HEK293 (cell line): ENCODE measurements around the gene SLC34A3.

Experiments
- CTCF ChIA-PET: fragments of 350-600 bp; formaldehyde crosslinking; extraction: SDS; loops from one replicate; lab custom pipeline; 2021; ENCODE audit warnings: antibody characterized with exemption; lab: Yijun Ruan, JAX
- POLR2A ChIA-PET: fragments of 300-600 bp; formaldehyde crosslinking; extraction: SDS; loops from one replicate; lab custom pipeline; 2020; ENCODE audit warnings: antibody characterized with exemption, inconsistent platforms; lab: Yijun Ruan, JAX
- H3K27ac ChIP-seq: fragments of 200-500 bp; sonication (Bioruptor generic); 2 replicates; pipeline ENCODE4 v1.5.1; 2014; ENCODE audit warnings: low read depth, low read length, control low read depth, inconsistent platforms; ENCODE audit errors: extremely low read depth
- H3K36me3 ChIP-seq, 2 experiments: fragments of 200-500 bp in 1 of 2; sonication (Bioruptor generic) in 1 of 2; 1 replicate in 1 of 2; 2 replicates in 1 of 2; pipeline ENCODE4 v1.5.1; 2014 to 2017; ENCODE audit warnings: inconsistent platforms in 2 of 2, low read length in 2 of 2; ENCODE audit not compliant: control insufficient read depth in 2 of 2, insufficient read depth in 1 of 2
- H3K4me1 ChIP-seq: fragments of 200-500 bp; sonication (Bioruptor generic); 2 replicates; pipeline ENCODE4 v1.5.1; 2014; ENCODE audit warnings: mild to moderate bottlenecking, low read length, inconsistent platforms; ENCODE audit not compliant: control insufficient read depth, insufficient read depth
- H3K4me3 ChIP-seq: 2 replicates; pipeline ENCODE4 v1.5.1; 2011; ENCODE audit warnings: low read depth, mild to moderate bottlenecking, control low read depth, low read length, moderate library complexity
- H3K9me3 ChIP-seq: fragments of 200-500 bp; sonication (Bioruptor generic); 2 replicates; pipeline ENCODE4 v1.5.1; 2014; ENCODE audit warnings: low read depth, low read length, inconsistent platforms; ENCODE audit not compliant: control insufficient read depth, insufficient read depth
- AEBP2 ChIP-seq: fragments of 450-650 bp; formaldehyde crosslinking; IDR thresholded peaks from 2 replicates; pipeline ENCODE4 v1.5.1; 2016; ENCODE audit warnings: missing biosample characterization, missing genetic modification characterization, borderline replicate concordance
- KLF9 ChIP-seq: fragments of 450-650 bp; formaldehyde crosslinking; IDR thresholded peaks from 2 replicates; pipeline ENCODE4 v1.5.1; 2016; ENCODE audit warnings: missing biosample characterization, missing genetic modification characterization, low read depth
- MZF1 ChIP-seq: fragments of 450-650 bp; formaldehyde crosslinking; IDR thresholded peaks from 2 replicates; pipeline ENCODE4 v1.5.1; 2017; ENCODE audit warnings: missing biosample characterization, missing genetic modification characterization, borderline replicate concordance
- PRDM4 ChIP-seq: fragments of 450-650 bp; formaldehyde crosslinking; IDR thresholded peaks from 2 replicates; pipeline ENCODE4 v1.5.1; 2017; ENCODE audit warnings: missing biosample characterization, missing genetic modification characterization
- SCRT2 ChIP-seq: fragments of 450-650 bp; formaldehyde crosslinking; IDR thresholded peaks from 2 replicates; pipeline ENCODE4 v1.5.1; 2016; ENCODE audit warnings: missing biosample characterization, missing genetic modification characterization
- SETDB1 ChIP-seq: IDR thresholded peaks from one replicate; pipeline ENCODE4 v1.6.1; 2017; ENCODE audit warnings: mild to moderate bottlenecking, low read length, moderate library complexity, mixed read lengths; ENCODE audit not compliant: insufficient read length
- SP7 ChIP-seq: fragments of 450-650 bp; formaldehyde crosslinking; IDR thresholded peaks from 2 replicates; pipeline ENCODE4 v1.5.1; 2016; ENCODE audit warnings: missing biosample characterization, missing genetic modification characterization
- ZIC2 ChIP-seq: fragments of 450-650 bp; formaldehyde crosslinking; IDR thresholded peaks from 2 replicates; pipeline ENCODE4 v1.5.1; 2016; ENCODE audit warnings: missing biosample characterization, missing genetic modification characterization
- ZNF114 ChIP-seq: fragments of 450-650 bp; formaldehyde crosslinking; IDR thresholded peaks from 2 replicates; pipeline ENCODE4 v1.5.0; 2017; ENCODE audit warnings: missing biosample characterization, missing genetic modification characterization
- ZNF169 ChIP-seq: fragments of 450-650 bp; formaldehyde crosslinking; IDR thresholded peaks from 2 replicates; pipeline ENCODE4 v1.5.1; 2016; ENCODE audit warnings: missing biosample characterization, missing genetic modification characterization
- ZNF18 ChIP-seq: fragments of 450-650 bp; formaldehyde crosslinking; IDR thresholded peaks from 2 replicates; pipeline ENCODE4 v1.5.1; 2016; ENCODE audit warnings: missing biosample characterization, missing genetic modification characterization
- ZNF202 ChIP-seq: fragments of 450-650 bp; formaldehyde crosslinking; IDR thresholded peaks from 2 replicates; pipeline ENCODE4 v1.5.1; 2016; ENCODE audit warnings: missing biosample characterization, missing genetic modification characterization, borderline replicate concordance
- ZNF211 ChIP-seq: fragments of 450-650 bp; formaldehyde crosslinking; IDR thresholded peaks from 2 replicates; pipeline ENCODE4 v1.5.1; 2016; ENCODE audit warnings: low read depth, missing biosample characterization, missing genetic modification characterization
- ZNF223 ChIP-seq: fragments of 450-650 bp; formaldehyde crosslinking; IDR thresholded peaks from 2 replicates; pipeline ENCODE4 v1.5.1; 2016; ENCODE audit warnings: missing biosample characterization, missing genetic modification characterization
- ZNF26 ChIP-seq: fragments of 450-650 bp; formaldehyde crosslinking; IDR thresholded peaks from 2 replicates; pipeline ENCODE4 v1.5.1; 2016; ENCODE audit warnings: missing biosample characterization, missing genetic modification characterization
- ZNF341 ChIP-seq: fragments of 450-650 bp; formaldehyde crosslinking; IDR thresholded peaks from 2 replicates; pipeline ENCODE4; 2016; ENCODE audit warnings: low read depth, missing biosample characterization, missing genetic modification characterization
- ZNF48 ChIP-seq: fragments of 450-650 bp; formaldehyde crosslinking; IDR thresholded peaks from 2 replicates; pipeline ENCODE4 v1.5.1; 2016; ENCODE audit warnings: missing biosample characterization, missing genetic modification characterization
- ZNF530 ChIP-seq: fragments of 450-650 bp; formaldehyde crosslinking; IDR thresholded peaks from 2 replicates; pipeline ENCODE4 v1.5.1; 2016; ENCODE audit warnings: low read depth, missing biosample characterization, missing genetic modification characterization
- ZNF600 ChIP-seq: fragments of 450-650 bp; formaldehyde crosslinking; IDR thresholded peaks from 2 replicates; pipeline ENCODE4 v1.5.1; 2016; ENCODE audit warnings: missing biosample characterization, missing genetic modification characterization

Gene SLC34A3

GRCh38 chr9:137278061-137278701 lies 47.5 kb downstream of the SLC34A3 start (continued):
- TF ChIP-seq MZF1 (tag by site-specific recombination) (no peak), ZNF530 (tag by site-specific recombination) (no peak), SETDB1 (no peak)
- TF ChIP-seq, all 188 proteins: peak for 0

- peaks cover 0 to 8% of the 10 kb centered on the region in 2 experiments; a peak in 1 of 3 replicates for H3K36me3 ChIP-seq
- POLR2A ChIA-PET = interaction anchor here (0.7 kb wide), 2 partner anchors 12 to 15 kb away, joined by 3 read pairs; no protein-coding TSS in a partner anchor
- H3K4me3 ChIP-seq = no peak overlapping the region
- H3K27ac ChIP-seq = no peak overlapping the region
- CTCF ChIA-PET = interaction anchor here (1.4 kb wide), 1 partner anchor 42 kb away, joined by 5 read pairs; no protein-coding TSS in a partner anchor
- TF ChIP-seq ZNF202 (tag by site-specific recombination) = no peak
- no peak for TF ChIP-seq SP7 (tag by site-specific recombination)
- TF ChIP-seq ZNF211 (tag by site-specific recombination) = no peak
- TF ChIP-seq KLF9 (tag by site-specific recombination) = no peak
- no peak for TF ChIP-seq ZNF341 (tag by site-specific recombination)
- TF ChIP-seq ZNF114 (tag by site-specific recombination) = no peak
- TF ChIP-seq ZIC2 (tag by site-specific recombination) = no peak
- TF ChIP-seq ZNF18 (tag by site-specific recombination) = no peak
- no peak for TF ChIP-seq ZNF26
- TF ChIP-seq ZNF223 = no peak
- TF ChIP-seq, all 188 proteins: peak for 0
- Histone ChIP-seq H3K4me1 (0 out of 2 replicates have a peak, but pooled peaks cover 4% of the 10 kb centered on the region), H3K9me3 (no peaks in the 10 kb centered on the region)
These were observed 48.3 kb downstream of the SLC34A3 start for GRCh38 chr9:137278721-137279711.

- no peak overlapping the region for H3K27ac ChIP-seq
- H3K4me3 ChIP-seq = no peak overlapping the region
- H3K9me3 ChIP-seq = no peaks in the 10 kb centered on the region
- TF ChIP-seq PRDM4 (tag by site-specific recombination) (no peak), ZNF600 (tag by site-specific recombination) (0 out of 2 replicates have a peak, but pooled peaks have one; percentile 51), ZNF169 (tag by site-specific recombination) (no peak), ZNF48 (tag by site-specific recombination) (no peak), AEBP2 (tag by site-specific recombination) (no peak), SCRT2 (tag by site-specific recombination) (no peak)
- ChIA-PET POLR2A (interaction anchor here (0.7 kb wide), 2 partner anchors 13 to 15 kb away, joined by 3 read pairs; no protein-coding TSS in a partner anchor), CTCF (interaction anchor here (0.6 to 1.4 kb wide), 2 partner anchors 43 to 50 kb away, joined by 3 to 5 read pairs; no protein-coding TSS in a partner anchor)
- H3K36me3 ChIP-seq = peaks cover 0 to 7% of the 10 kb centered on the region in 2 experiments; a peak in 1 of 3 replicates
- H3K4me1 ChIP-seq = 0 out of 2 replicates have a peak, but pooled peaks cover 4% of the 10 kb centered on the region
These were observed 49.2 kb downstream of the SLC34A3 start for GRCh38 chr9:137279741-137280473.
